Measurements from ENCODE around the gene EIF3L. TPM values are rescaled to one million over a fixed set of nuclear protein-coding genes. Genes with fewer than 3 reads are reported as not detected.

Gene EIF3L
- total RNA-seq, 1 donor from 2014 or later = 971 TPM

DNA sequence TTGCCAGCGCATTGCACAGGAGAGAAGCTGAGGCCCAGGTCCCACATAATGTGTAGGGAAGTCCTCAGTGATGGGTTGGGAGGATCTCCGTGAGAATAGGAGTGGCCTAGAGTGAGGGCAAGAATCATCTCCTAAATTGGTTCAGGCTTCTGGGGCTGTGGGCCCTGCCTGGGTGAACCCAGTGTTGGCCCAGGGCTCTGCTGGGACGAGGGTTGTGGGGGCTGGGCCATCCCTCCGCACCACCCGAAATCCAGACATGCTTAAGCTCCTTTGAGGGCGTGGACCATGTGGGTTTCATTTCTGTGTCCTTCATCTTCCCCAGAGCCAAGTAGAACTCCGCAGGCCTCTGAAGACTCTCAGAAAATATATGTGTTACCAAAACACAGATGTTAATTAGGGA lies 60.5 kb downstream of the EIF3L start:
- Histone ChIP-seq H3K79me2 (ENCODE audit: low read depth) (peaks cover 6% of the 10 kb centered on the region), H3K27ac (no peak overlapping the region), H3K36me3 (no peaks in the 10 kb centered on the region), H3K9ac (no peak overlapping the region), H3F3A (ENCODE audit: low read depth) (peaks cover 20% of the 10 kb centered on the region), H3K9me3 (ENCODE audit: low read depth) (no peaks in the 10 kb centered on the region), H4K20me1 (ENCODE audit: low read depth) (peaks cover 27% of the 10 kb centered on the region), H3K4me1 (peaks cover 33% of the 10 kb centered on the region), H3K4me2 (no peak overlapping the region), H3K4me3 (no peak overlapping the region), H2AFZ (replicated peaks) (no peak overlapping the region), H3K27me3 (no peaks in the 10 kb centered on the region)
- Mint-ChIP-seq H3K27me3 (ENCODE audit: insufficient read depth, low read depth) (peaks cover 2% of the 10 kb centered on the region), H3K4me3 (peak overlapping the region; percentile 56), H3K36me3 (peaks cover 5% of the 10 kb centered on the region), H3K4me1 (peaks cover 49% of the 10 kb centered on the region), H3K9me3 (no peaks in the 10 kb centered on the region), H3K27ac (no peak overlapping the region)
- DNase-seq (ENCODE audit: low spot score) = no peak
- TF ChIP-seq, protein P1, sequence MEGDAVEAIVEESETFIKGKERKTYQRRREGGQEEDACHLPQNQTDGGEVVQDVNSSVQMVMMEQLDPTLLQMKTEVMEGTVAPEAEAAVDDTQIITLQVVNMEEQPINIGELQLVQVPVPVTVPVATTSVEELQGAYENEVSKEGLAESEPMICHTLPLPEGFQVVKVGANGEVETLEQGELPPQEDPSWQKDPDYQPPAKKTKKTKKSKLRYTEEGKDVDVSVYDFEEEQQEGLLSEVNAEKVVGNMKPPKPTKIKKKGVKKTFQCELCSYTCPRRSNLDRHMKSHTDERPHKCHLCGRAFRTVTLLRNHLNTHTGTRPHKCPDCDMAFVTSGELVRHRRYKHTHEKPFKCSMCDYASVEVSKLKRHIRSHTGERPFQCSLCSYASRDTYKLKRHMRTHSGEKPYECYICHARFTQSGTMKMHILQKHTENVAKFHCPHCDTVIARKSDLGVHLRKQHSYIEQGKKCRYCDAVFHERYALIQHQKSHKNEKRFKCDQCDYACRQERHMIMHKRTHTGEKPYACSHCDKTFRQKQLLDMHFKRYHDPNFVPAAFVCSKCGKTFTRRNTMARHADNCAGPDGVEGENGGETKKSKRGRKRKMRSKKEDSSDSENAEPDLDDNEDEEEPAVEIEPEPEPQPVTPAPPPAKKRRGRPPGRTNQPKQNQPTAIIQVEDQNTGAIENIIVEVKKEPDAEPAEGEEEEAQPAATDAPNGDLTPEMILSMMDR (IDR thresholded peaks at IDR 0.05) = no peak
- no peak for TF ChIP-seq EZH2 (IDR thresholded peaks at IDR 0.05)
- TF ChIP-seq EZH2phosphoT487 (IDR thresholded peaks at IDR 0.05) = no peak

DNA sequence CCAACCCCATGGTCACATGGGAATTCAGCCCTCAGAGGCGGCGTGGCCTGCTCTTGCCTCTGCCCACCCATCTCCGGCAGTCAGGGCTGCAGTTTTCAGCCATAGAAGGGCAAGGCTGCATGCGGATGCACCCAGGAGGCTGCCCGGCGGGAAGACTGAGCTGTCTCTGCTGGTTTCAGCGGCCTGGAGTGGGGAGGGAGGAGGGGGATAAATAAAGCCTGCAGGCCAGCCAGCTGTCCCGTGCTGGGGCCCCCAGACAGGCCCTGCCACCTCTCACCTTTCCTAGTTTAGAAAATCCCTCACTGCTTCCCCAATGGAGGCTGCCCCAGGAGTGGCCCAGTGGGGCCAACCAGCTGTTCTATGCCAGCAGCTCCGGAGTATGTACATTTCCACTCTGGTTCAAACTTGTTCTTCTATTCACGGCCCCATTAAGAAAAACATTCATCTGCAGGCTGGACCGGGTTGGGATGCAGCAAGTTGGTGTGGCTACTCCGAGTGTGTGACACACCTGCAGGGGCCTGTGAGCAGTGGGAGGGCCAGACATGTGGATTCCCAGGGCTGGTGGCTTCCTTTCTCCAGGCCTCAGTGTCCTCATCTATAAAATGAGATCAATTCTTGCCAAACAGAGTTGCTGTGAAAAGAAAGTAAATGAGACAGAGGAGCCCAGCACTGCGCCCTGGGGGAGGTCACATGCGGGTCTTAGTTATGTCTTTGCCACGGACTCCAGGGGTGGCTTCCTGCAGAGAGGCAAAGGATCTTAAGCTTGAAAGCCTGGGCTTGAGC lies 61.9 kb downstream of the EIF3L start:
- Histone ChIP-seq H2AFZ (replicated peaks) (no peak overlapping the region), H3F3A (ENCODE audit: low read depth) (peaks cover 9% of the 10 kb centered on the region), H3K9ac (no peak overlapping the region), H3K9me3 (ENCODE audit: low read depth) (no peaks in the 10 kb centered on the region), H3K27me3 (no peaks in the 10 kb centered on the region), H3K27ac (peak overlapping the region; percentile 14), H3K79me2 (ENCODE audit: low read depth) (peaks cover 6% of the 10 kb centered on the region), H3K4me2 (peak overlapping the region; percentile 31), H4K20me1 (ENCODE audit: low read depth) (peaks cover 27% of the 10 kb centered on the region), H3K4me3 (no peak overlapping the region), H3K36me3 (no peaks in the 10 kb centered on the region), H3K4me1 (peaks cover 28% of the 10 kb centered on the region)
- peak; percentile 36 for DNase-seq (ENCODE audit: low spot score)
- peaks cover 41% of the 10 kb centered on the region for H3K4me1 Mint-ChIP-seq
- peaks cover 2% of the 10 kb centered on the region for H3K27me3 Mint-ChIP-seq (ENCODE audit: insufficient read depth, low read depth)
- TF ChIP-seq EZH2phosphoT487 (IDR thresholded peaks at IDR 0.05) (no peak), EZH2 (IDR thresholded peaks at IDR 0.05) (no peak)
- TF ChIP-seq, protein P1 (IDR thresholded peaks at IDR 0.05) = no peak
- H3K9me3 Mint-ChIP-seq = no peaks in the 10 kb centered on the region
- H3K36me3 Mint-ChIP-seq = peaks cover 5% of the 10 kb centered on the region
- no peak overlapping the region for H3K4me3 Mint-ChIP-seq
- H3K27ac Mint-ChIP-seq = peak overlapping the region; percentile 50

DNA sequence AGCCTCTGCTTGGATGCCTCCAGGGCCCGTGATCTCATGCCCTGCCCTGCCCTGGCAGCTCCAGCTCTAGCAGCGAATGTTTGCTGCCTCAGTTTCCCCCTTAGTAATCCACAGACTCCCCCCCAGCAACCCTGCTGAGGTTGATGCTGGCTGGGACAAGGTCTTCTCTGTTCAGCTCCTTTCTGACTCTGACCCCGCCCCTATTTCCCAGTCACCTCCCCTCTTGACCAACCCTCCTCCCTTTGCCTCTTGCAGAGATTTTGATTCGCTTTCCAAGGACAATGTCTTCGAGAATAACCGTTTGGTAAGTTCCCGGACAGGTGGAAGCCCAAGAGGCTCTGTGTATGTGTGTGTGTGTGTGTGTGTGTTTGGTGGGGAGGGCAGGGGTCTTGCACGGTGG lies 62.5 kb downstream of the EIF3L start:
- Mint-ChIP-seq H3K4me3 (no peak overlapping the region), H3K36me3 (peaks cover 5% of the 10 kb centered on the region), H3K27me3 (ENCODE audit: insufficient read depth, low read depth) (peaks cover 2% of the 10 kb centered on the region), H3K4me1 (peaks cover 41% of the 10 kb centered on the region), H3K9me3 (no peaks in the 10 kb centered on the region), H3K27ac (no peak overlapping the region)
- H3K4me1 ChIP-seq = peaks cover 27% of the 10 kb centered on the region
- H3K27ac ChIP-seq = no peak overlapping the region
- peak overlapping the region; percentile 31 for H3K4me2 ChIP-seq
- peaks cover 27% of the 10 kb centered on the region for H4K20me1 ChIP-seq (ENCODE audit: low read depth)
- peaks cover 9% of the 10 kb centered on the region for H3F3A ChIP-seq (ENCODE audit: low read depth)
- DNase-seq (ENCODE audit: low spot score) = no peak
- H3K4me3 ChIP-seq = no peak overlapping the region
- H3K9me3 ChIP-seq (ENCODE audit: low read depth) = no peaks in the 10 kb centered on the region
- TF ChIP-seq EZH2 (IDR thresholded peaks at IDR 0.05) (no peak), EZH2phosphoT487 (IDR thresholded peaks at IDR 0.05) (no peak)
- TF ChIP-seq, protein P1 (IDR thresholded peaks at IDR 0.05) = no peak
- H3K27me3 ChIP-seq = no peaks in the 10 kb centered on the region
- H2AFZ ChIP-seq (replicated peaks) = no peak overlapping the region
- peaks cover 4% of the 10 kb centered on the region for H3K79me2 ChIP-seq (ENCODE audit: low read depth)
- no peak overlapping the region for H3K9ac ChIP-seq
- no peaks in the 10 kb centered on the region for H3K36me3 ChIP-seq
